GOT3 (cell line): ENCODE data around the gene LPA.
A peak's percentile ranks its signal among the peaks of the same experiment; 100 is the strongest.

ENCODE experiments used
- DNase-seq: peaks from one replicate; lab custom pipeline; 2025; ENCODE audit warnings: mixed read lengths; lab: John Stamatoyannopoulos, UW

Gene LPA

GRCh38 chr6:160520043-160520904, 143.8 kb downstream of the LPA start:
- peak; percentile 51 for DNase-seq

DNA sequence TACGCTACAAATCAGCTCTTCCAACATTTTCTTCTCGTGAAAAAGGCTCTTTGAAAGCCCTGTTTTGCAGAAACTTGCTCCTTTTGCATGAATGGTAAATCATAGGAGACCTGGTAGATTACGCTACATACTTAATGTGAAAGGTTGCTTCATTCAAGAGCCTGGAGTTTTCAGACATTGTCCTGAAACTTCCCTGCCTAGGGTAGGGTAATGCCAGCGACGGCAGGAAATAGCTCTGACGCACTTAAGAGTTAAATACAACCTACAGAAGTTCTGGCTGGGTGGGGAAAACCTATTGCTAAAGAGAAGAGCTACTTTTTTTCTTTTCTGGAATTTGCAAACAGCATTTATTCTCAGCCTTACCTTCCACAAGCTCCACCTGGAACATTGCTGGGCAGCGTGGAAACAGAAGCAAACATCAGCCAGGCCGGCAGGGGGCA, 144.5 kb downstream of the LPA start:
- DNase-seq: no peak

DNA sequence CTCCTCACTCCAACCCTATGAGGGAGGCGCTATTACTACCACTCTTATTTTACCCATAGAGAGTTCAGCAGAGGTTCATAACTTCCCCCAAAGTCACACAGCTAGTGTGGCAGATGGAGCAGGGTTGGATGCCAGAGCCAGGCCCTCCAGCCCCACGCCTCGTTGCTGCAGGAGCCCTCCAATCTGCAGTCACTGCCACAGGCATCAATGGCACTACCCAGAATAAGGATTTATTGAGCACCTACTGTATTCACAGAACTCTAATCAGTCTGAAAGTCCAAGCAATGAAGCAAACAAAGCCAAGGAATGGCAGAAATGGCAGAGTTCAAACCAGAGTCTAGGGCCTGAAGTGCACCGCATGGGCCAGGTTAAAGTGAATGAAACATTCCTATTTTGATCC, 144.9 kb downstream of the LPA start:
- DNase-seq: no peak

GRCh38 chr6:160513836-160514235, 150.2 kb downstream of the LPA start:
- DNase-seq: no peak

DNA sequence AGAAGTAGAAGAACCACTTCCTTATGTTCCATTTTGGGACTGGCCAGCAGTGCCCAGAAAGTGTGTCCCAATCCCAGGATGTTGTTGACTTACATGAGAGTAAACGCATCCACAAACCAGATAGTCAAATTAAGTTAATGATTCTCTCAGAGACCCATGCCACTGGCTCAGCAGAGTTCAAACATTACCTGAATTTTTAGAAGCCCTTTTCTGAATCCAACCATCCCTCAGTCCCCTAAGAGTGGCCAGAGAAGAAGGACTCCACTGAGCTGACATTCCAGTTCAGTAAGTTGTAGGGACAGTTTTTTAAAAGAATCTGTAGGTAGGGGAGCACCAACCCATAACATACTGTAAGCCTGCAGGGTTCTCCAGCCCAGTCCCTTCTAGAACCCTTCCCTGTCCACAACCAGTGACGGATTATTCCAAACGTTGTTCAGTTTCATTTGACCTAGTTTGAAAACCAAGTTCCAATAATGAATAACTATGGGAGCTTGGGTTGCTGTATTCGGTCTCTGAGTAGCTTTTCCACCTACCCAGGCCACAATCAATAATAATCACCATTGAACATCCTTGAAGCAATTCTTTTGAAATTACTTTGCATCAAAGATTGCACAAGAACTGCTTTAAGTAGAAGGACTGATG, 153.0 kb downstream of the LPA start:
- DNase-seq: no peak

DNA sequence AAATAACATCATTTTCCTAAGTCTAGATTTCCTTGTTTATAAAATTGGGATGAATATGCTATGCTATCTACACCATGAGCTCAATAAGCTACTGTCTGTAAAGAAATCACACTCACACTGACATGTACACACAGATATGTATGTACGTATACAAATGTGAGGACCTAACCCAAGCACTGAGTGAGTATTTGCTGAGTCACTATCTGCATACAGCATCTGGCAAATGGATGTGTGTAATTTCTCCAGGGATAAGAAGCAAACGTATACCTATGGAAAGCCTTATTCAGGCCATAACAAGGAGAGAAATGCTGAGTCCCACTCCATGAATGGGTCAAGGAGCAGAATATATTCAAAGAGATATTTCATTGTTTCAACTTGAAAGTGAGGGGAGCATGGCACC, 153.9 kb downstream of the LPA start:
- DNase-seq: no peak

DNA sequence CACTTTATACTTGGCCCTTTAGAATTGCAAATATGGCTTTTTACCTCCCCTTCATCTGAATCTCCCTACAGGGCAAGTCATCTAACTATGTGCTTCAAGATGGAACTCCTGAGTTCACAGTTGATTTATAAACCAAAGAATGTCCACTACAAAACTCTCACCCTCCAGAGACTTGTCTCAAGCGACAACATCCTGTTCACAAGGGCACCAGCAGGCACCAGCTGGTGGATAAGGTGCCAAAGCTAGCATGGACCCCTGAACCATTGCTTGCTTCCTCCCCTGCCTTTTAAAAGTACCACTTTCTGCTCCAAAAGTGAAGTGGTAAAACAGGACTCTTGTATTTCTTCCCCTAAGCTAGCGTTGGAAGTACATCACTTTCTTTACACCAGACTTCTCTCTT, 154.5 kb downstream of the LPA start:
- no peak for DNase-seq

DNA sequence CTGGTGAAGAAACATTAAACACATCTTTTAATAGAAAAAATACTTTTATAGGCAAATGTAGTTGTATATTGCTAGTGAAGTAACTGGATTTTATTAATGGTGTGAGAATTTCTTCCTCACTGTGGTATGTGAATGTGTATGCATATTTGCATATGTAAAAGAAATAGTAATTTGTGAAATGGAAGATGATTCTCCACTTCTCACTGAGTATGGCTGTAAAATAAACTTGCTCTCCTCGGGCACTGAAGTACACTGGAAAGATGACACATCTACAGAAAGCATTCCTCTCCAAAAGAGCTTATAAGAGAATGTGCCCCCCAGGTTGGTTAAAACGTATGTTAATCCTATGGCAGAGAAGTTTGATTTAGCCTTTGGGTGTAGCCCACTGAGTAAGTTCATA, 155.5 kb downstream of the LPA start:
- DNase-seq: no peak

- no peak for DNase-seq
These were observed 156.7 kb downstream of the LPA start for GRCh38 chr6:160507420-160507819.

GRCh38 chr6:160505970-160506369, 158.1 kb downstream of the LPA start:
- DNase-seq: no peak

DNA sequence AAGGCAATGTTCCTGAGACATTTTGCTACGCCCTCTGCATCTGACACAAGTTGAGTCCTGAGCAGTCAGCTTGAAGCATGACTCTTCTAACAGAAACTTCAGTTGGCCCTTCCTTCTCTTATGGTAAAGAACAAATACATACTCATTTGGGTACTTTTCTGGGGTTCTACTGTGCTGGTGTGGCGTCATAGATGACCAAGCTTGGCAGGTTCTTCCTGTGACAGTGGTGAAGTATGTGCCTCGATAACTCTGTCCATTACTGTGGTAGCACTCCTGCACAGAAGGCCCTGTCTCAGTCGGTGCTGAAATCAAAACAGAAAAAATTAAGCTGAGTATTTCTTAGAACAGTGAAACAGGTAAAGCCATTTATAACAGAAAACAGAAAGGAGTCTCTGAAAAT, 163.4 kb downstream of the LPA start:
- DNase-seq: no peak

DNA sequence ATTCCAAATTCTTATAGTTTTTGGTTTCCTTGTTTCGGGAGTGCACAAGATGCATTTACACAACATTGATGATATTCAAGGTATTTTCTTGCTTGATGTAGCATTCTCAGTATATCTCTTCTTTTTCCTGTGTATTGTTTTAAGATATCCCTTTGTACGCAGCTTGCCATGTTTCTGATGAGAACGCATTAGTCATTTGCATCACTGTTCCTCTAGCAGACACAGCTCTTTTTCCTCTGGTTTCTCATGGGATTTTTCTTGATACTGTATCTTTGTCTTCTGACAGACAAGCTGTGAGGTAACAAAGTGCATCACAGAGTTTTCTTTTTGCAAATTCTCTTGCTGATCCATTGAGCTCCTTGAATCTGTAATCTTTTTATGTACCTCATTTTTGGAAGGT, 169.5 kb downstream of the LPA start:
- DNase-seq: no peak

DNA sequence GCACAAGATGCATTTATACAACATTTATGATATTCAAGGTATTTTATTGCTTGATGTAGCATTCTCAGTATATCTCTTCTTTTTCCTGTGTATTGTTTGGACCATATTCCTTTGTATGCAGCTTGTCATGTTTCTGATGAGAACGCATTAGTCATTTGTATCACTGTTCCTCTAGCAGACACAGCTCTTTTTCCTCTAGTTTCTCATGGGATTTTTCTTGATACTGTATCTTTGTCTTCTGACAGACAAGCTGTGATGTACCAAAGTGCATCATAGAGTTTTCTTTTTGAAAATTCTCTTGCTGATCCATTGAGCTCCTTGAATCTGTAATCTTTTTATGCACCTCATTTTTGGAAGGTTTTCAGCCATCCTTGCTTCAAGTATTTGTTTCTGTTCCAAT, 175.0 kb downstream of the LPA start:
- DNase-seq: no peak

- no peak for DNase-seq
These were observed 177.0 kb downstream of the LPA start for GRCh38 chr6:160487116-160487515.
